GM23338 (cell line): Measurements from ENCODE around the gene DDX18. TPM values are rescaled to one million over a fixed set of nuclear protein-coding genes. Genes with fewer than 3 reads are reported as not detected.

Experiments
- ATAC-seq: fragments of 200-7000 bp; cut with Tn5 transposase; 3 replicates; pipeline ENCODE4 v1.9.1; 2020
- DNase-seq: peaks from one replicate; pipeline ENCODE4 v3.0.0-alpha.2; 2015; ENCODE audit warnings: low spot score
- H2AFZ ChIP-seq: fragments of 200-600 bp; sonication (generic); 2 replicates; pipeline ENCODE4 v1.8.0; 2016; ENCODE audit warnings: antibody characterized with exemption, mild to moderate bottlenecking, moderate library complexity
- H3F3A ChIP-seq: fragments of 200-600 bp; sonication (generic); replicated peaks from 2 replicates; pipeline ENCODE4 v1.8.0; 2017; ENCODE audit warnings: antibody characterized with exemption, mixed run types, low read depth
- H3K27ac ChIP-seq: fragments of 200-600 bp; sonication (generic); 2 replicates; pipeline ENCODE4 v1.6.1; 2016; ENCODE audit warnings: low read depth
- H3K27me3 ChIP-seq: fragments of 200-600 bp; sonication (generic); 2 replicates; pipeline ENCODE4 v1.8.0; 2016; ENCODE audit warnings: mild to moderate bottlenecking, mixed run types, moderate library complexity; ENCODE audit not compliant: insufficient read depth
- H3K36me3 ChIP-seq: fragments of 200-600 bp; sonication (generic); 2 replicates; pipeline ENCODE4 v1.8.0; 2016; ENCODE audit warnings: mild to moderate bottlenecking; ENCODE audit not compliant: insufficient read depth
- H3K4me1 ChIP-seq: fragments of 200-600 bp; sonication (generic); 2 replicates; pipeline ENCODE4 v1.8.0; 2016; ENCODE audit warnings: mild to moderate bottlenecking, moderate library complexity; ENCODE audit not compliant: insufficient read depth
- H3K4me2 ChIP-seq: fragments of 200-600 bp; sonication (generic); 2 replicates; pipeline ENCODE4 v1.7.1; 2017; ENCODE audit warnings: mixed run types
- H3K4me3 ChIP-seq: fragments of 200-600 bp; sonication (generic); 2 replicates; pipeline ENCODE4 v1.6.1; 2016; ENCODE audit warnings: mixed run types
- H3K79me2 ChIP-seq: fragments of 200-600 bp; sonication (generic); replicated peaks from 2 replicates; pipeline ENCODE4 v1.8.0; 2017; ENCODE audit warnings: mild to moderate bottlenecking; ENCODE audit not compliant: insufficient read depth
- H3K9me2 ChIP-seq: fragments of 200-600 bp; sonication (generic); 2 replicates; pipeline ENCODE4 v1.8.0; 2017; ENCODE audit not compliant: insufficient read depth
- H4K20me1 ChIP-seq: fragments of 200-600 bp; sonication (generic); replicated peaks from 2 replicates; pipeline ENCODE4 v1.8.0; 2017; ENCODE audit warnings: mild to moderate bottlenecking; ENCODE audit not compliant: insufficient read depth
- H3K27ac Mint-ChIP-seq: 2 replicates; pipeline ENCODE4 v1.8.0; 2020; ENCODE audit warnings: inconsistent platforms, mild to moderate bottlenecking, moderate library complexity, mixed read lengths
- H3K27me3 Mint-ChIP-seq: 3 replicates; pipeline ENCODE4 v1.8.0; 2022; ENCODE audit warnings: low read depth, mild to moderate bottlenecking, moderate library complexity, mixed read lengths, inconsistent platforms; ENCODE audit not compliant: insufficient read depth, poor library complexity
- H3K36me3 Mint-ChIP-seq: 3 replicates; pipeline ENCODE4 v1.8.0; 2021; ENCODE audit warnings: low read depth, mild to moderate bottlenecking, inconsistent platforms, moderate library complexity, mixed read lengths
- H3K4me1 Mint-ChIP-seq: 3 replicates; pipeline ENCODE4 v1.8.0; 2020; ENCODE audit warnings: mild to moderate bottlenecking, inconsistent platforms, mixed read lengths
- H3K4me3 Mint-ChIP-seq: 3 replicates; pipeline ENCODE4 v1.8.0; 2021; ENCODE audit warnings: moderate library complexity, mild to moderate bottlenecking, inconsistent platforms, mixed read lengths
- H3K9me3 Mint-ChIP-seq: 3 replicates; pipeline ENCODE4 v1.8.0; 2020; ENCODE audit warnings: moderate library complexity, mild to moderate bottlenecking, inconsistent platforms, mixed read lengths
- CREB1 ChIP-seq: fragments of 250-450 bp; sonication (Bioruptor Pico); IDR thresholded peaks from 2 replicates; pipeline ENCODE4 v1.5.0; 2020; ENCODE audit warnings: low read depth, mild to moderate bottlenecking, moderate library complexity
- ETS1 ChIP-seq: IDR thresholded peaks from 2 replicates; pipeline ENCODE4 v1.6.1; 2016; ENCODE audit warnings: antibody characterized with exemption
- EZH2 ChIP-seq: fragments of 200-600 bp; sonication (generic); IDR thresholded peaks from one replicate; pipeline ENCODE4 v1.8.0; 2017; ENCODE audit warnings: antibody characterized with exemption, mild to moderate bottlenecking, low read depth; ENCODE audit not compliant: unreplicated experiment
- NANOG ChIP-seq: IDR thresholded peaks from 2 replicates; pipeline ENCODE4 v1.6.1; 2016; ENCODE audit warnings: antibody characterized with exemption, borderline replicate concordance
- POLR2AphosphoS5 ChIP-seq: IDR thresholded peaks from 2 replicates; pipeline ENCODE4 v1.6.1; 2016; ENCODE audit warnings: antibody characterized with exemption, low read depth
- STAT1 ChIP-seq: IDR thresholded peaks from one replicate; pipeline ENCODE4 v1.6.1; 2016; ENCODE audit warnings: antibody characterized with exemption; ENCODE audit not compliant: unreplicated experiment
- ZNF114 ChIP-seq: fragments of 250-450 bp; sonication (Bioruptor Pico); IDR thresholded peaks from 2 replicates; pipeline ENCODE4 v1.5.0; 2020; ENCODE audit warnings: mild to moderate bottlenecking, moderate library complexity
- ZNF331 ChIP-seq: fragments of 250-450 bp; sonication (Bioruptor Pico); IDR thresholded peaks from 2 replicates; pipeline ENCODE4 v1.5.0; 2020; ENCODE audit warnings: low read depth, mild to moderate bottlenecking, moderate library complexity
- polyA plus RNA-seq: library from polyadenylated mRNA; unstranded; fragments of >200 nt; fragmentation: Nextera tagmentation; extraction: Ambion mirVana; gene quantifications from 2 replicates; pipeline ENCODE4 v1.2.1, GENCODE V29; 2016
- total RNA-seq: library from RNA; depleted of rRNA; stranded (reverse); fragments of >200 nt; shearing (Covaris generic); gene quantifications from 2 replicates; pipeline ENCODE4 v1.2.3, GENCODE V29; 2014
- TF ChIP-seq, protein P1 (sequence below): IDR thresholded peaks from one replicate; pipeline ENCODE4 v1.6.1; 2018; ENCODE audit warnings: antibody characterized with exemption; ENCODE audit not compliant: unreplicated experiment
- TF ChIP-seq, protein P2 (sequence below), 2 experiments: fragments of 200-600 bp in 1 of 2; sonication (generic) in 1 of 2; conservative IDR thresholded peaks; 2 replicates each; pipeline versions ENCODE4 v1.5.1 to v1.6.1; 2016 to 2017; ENCODE audit warnings: antibody characterized with exemption in 2 of 2, low read depth in 2 of 2, mild to moderate bottlenecking in 2 of 2, moderate library complexity in 1 of 2

Gene DDX18
- total and polyA plus RNA-seq, 2 experiments from 2014 or later: 102 to 169 TPM

DNA sequence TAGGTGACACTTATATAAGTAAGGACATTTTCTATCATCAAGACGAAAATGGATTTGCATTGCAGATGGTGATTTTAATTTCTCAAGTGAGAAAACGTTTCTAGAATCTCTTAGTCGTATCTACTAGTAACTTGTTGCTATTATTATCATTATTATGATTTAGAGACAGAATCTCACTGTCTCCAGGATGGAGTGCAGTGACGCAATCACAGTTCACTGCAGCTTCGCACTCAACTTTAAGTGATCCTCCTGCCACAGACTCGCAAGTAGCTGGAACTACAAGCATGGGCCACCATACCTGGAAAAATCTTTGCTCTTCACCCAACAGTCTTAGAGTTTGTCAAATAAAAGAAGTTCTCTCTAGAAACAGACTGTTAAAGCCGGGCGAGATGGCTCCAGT is 37.6 kb upstream of the DDX18 start:
- Histone ChIP-seq H3K4me1 (peaks cover 7% of the 10 kb centered on the region; the same call in 1 of the 2 replicates), H3K9me2 (0 out of 2 replicates have a peak, but pooled peaks cover 3% of the 10 kb centered on the region), H3K4me3 (no peak overlapping the region), H3F3A (no peaks in the 10 kb centered on the region), H3K27ac (no peak overlapping the region), H3K4me2 (no peak overlapping the region), H3K79me2 (no peaks in the 10 kb centered on the region), H4K20me1 (no peaks in the 10 kb centered on the region), H3K27me3 (no peaks in the 10 kb centered on the region), H3K36me3 (no peaks in the 10 kb centered on the region), H2AFZ (no peak overlapping the region)
- Mint-ChIP-seq H3K9me3 (peaks cover 16% of the 10 kb centered on the region), H3K4me3 (no peak overlapping the region), H3K27me3 (no peaks in the 10 kb centered on the region), H3K27ac (no peak overlapping the region), H3K36me3 (peaks cover 16% of the 10 kb centered on the region; the same call in 2 of the 3 replicates), H3K4me1 (peaks cover 9% of the 10 kb centered on the region; the same call in 2 of the 3 replicates)
- ATAC-seq: no peak
- TF ChIP-seq EZH2 (no peak), CREB1 (no peak), ZNF114 (no peak), NANOG (no peak), ZNF331 (no peak), POLR2AphosphoS5 (no peak), ETS1 (no peak), STAT1 (no peak)
- TF ChIP-seq, protein P1, sequence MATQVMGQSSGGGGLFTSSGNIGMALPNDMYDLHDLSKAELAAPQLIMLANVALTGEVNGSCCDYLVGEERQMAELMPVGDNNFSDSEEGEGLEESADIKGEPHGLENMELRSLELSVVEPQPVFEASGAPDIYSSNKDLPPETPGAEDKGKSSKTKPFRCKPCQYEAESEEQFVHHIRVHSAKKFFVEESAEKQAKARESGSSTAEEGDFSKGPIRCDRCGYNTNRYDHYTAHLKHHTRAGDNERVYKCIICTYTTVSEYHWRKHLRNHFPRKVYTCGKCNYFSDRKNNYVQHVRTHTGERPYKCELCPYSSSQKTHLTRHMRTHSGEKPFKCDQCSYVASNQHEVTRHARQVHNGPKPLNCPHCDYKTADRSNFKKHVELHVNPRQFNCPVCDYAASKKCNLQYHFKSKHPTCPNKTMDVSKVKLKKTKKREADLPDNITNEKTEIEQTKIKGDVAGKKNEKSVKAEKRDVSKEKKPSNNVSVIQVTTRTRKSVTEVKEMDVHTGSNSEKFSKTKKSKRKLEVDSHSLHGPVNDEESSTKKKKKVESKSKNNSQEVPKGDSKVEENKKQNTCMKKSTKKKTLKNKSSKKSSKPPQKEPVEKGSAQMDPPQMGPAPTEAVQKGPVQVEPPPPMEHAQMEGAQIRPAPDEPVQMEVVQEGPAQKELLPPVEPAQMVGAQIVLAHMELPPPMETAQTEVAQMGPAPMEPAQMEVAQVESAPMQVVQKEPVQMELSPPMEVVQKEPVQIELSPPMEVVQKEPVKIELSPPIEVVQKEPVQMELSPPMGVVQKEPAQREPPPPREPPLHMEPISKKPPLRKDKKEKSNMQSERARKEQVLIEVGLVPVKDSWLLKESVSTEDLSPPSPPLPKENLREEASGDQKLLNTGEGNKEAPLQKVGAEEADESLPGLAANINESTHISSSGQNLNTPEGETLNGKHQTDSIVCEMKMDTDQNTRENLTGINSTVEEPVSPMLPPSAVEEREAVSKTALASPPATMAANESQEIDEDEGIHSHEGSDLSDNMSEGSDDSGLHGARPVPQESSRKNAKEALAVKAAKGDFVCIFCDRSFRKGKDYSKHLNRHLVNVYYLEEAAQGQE: no peak
- DNase-seq: no peak

GRCh38 chr2:117785740-117786139 is 28.8 kb upstream of the DDX18 start:
- Histone ChIP-seq H3K4me3 (no peak overlapping the region), H3K27ac (no peak overlapping the region), H3K9me2 (no peaks in the 10 kb centered on the region), H3K36me3 (no peaks in the 10 kb centered on the region), H3K27me3 (no peaks in the 10 kb centered on the region), H3K4me1 (no peaks in the 10 kb centered on the region), H4K20me1 (no peaks in the 10 kb centered on the region), H3K4me2 (no peak overlapping the region), H3K79me2 (no peaks in the 10 kb centered on the region), H3F3A (no peaks in the 10 kb centered on the region), H2AFZ (no peak overlapping the region)
- Mint-ChIP-seq H3K4me3 (no peak overlapping the region), H3K27me3 (no peaks in the 10 kb centered on the region), H3K36me3 (peaks cover 9% of the 10 kb centered on the region), H3K9me3 (peaks cover 10% of the 10 kb centered on the region), H3K27ac (no peak overlapping the region), H3K4me1 (no peaks in the 10 kb centered on the region; the same call in 2 of the 3 replicates)
- peak; percentile 86 for DNase-seq
- ATAC-seq: peak; percentile 70
- no peak for TF ChIP-seq ZNF331
- TF ChIP-seq ETS1: no peak
- TF ChIP-seq, protein P1: no peak
- no peak for TF ChIP-seq EZH2
- TF ChIP-seq STAT1: no peak
- TF ChIP-seq, protein P2, sequence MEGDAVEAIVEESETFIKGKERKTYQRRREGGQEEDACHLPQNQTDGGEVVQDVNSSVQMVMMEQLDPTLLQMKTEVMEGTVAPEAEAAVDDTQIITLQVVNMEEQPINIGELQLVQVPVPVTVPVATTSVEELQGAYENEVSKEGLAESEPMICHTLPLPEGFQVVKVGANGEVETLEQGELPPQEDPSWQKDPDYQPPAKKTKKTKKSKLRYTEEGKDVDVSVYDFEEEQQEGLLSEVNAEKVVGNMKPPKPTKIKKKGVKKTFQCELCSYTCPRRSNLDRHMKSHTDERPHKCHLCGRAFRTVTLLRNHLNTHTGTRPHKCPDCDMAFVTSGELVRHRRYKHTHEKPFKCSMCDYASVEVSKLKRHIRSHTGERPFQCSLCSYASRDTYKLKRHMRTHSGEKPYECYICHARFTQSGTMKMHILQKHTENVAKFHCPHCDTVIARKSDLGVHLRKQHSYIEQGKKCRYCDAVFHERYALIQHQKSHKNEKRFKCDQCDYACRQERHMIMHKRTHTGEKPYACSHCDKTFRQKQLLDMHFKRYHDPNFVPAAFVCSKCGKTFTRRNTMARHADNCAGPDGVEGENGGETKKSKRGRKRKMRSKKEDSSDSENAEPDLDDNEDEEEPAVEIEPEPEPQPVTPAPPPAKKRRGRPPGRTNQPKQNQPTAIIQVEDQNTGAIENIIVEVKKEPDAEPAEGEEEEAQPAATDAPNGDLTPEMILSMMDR (conservative IDR thresholded peaks at IDR 0.05; ENCODE audit: low read depth in 2 of 2): peak; percentile 70 to 72
- TF ChIP-seq NANOG: no peak
